AG04450 (cell line): ENCODE measurements around the gene OSBPL3. TPM values are rescaled to one million over a fixed set of nuclear protein-coding genes. Genes with fewer than 3 reads are reported as not detected.

Source experiments
- CTCF ChIA-PET: fragments of 300-600, 350-600 bp; formaldehyde crosslinking; extraction: SDS; loops from one replicate; lab custom pipeline; 2022; ENCODE audit warnings: antibody characterized with exemption, inconsistent platforms; lab: Charles Lee
- POLR2A ChIA-PET: fragments of 350-600 bp; formaldehyde crosslinking; extraction: SDS; loops from one replicate; lab custom pipeline; 2021; ENCODE audit warnings: antibody characterized with exemption, inconsistent platforms; lab: Yijun Ruan, JAX
- DNase-seq: peaks from one replicate; pipeline ENCODE4 v3.0.0-alpha.2; 2011; ENCODE audit warnings: low read depth, low spot score
- H3K27ac ChIP-seq: one replicate; pipeline ENCODE4 v1.5.1; 2012; ENCODE audit warnings: low read depth, low read length, control low read depth
- H3K27me3 ChIP-seq: one replicate; pipeline ENCODE4 v1.6.0; 2012; ENCODE audit warnings: low read length; ENCODE audit not compliant: control insufficient read depth, insufficient read depth
- H3K4me3 ChIP-seq: 2 replicates; pipeline ENCODE4 v1.5.1; 2011; ENCODE audit warnings: mild to moderate bottlenecking, low read depth, low read length, control low read depth
- H3K9me3 ChIP-seq: 2 replicates; pipeline ENCODE4 v1.5.1; 2012; ENCODE audit warnings: low read length; ENCODE audit not compliant: control insufficient read depth, insufficient read depth
- CTCF ChIP-seq: IDR thresholded peaks from 2 replicates; pipeline ENCODE4 v1.5.1; 2011; ENCODE audit warnings: low read depth, low read length, control low read depth, inconsistent platforms
- polyA plus RNA-seq: library from polyadenylated mRNA; depleted of rRNA; stranded (reverse); fragments of >200 nt; gene quantifications from 2 replicates; pipeline ENCODE4 v1.2.3, GENCODE V29; 2011

OSBPL3 gene
- polyA plus RNA-seq, 1 experiment, result 37.8 TPM

DNA sequence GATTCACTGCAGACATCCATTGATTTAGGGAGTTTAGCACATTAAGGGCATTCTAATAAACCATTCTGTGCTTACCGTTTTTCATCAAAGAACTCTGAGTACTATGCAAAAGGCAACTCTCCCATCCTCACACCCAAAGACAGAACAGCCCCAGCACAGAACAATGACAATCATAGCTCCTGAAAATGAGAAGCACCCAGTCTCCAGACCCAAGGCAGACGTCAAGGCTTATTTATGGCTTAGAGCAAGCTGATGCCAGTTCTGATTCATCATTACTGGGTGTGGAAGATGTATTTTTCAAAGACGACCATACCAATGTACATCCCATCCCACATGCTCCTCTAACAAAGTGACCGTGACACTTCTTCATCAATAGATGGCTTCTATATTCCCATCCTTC, 67.6 kb downstream of the OSBPL3 start:
- Histone ChIP-seq H3K27ac (no peak overlapping the region), H3K4me3 (no peak overlapping the region), H3K27me3 (no peaks in the 10 kb centered on the region), H3K9me3 (no peaks in the 10 kb centered on the region)
- no peak for TF ChIP-seq CTCF
- no peak for DNase-seq
- POLR2A ChIA-PET, result no interaction called here
- CTCF ChIA-PET, result interaction anchor here (1.6 to 1.7 kb wide), 2 partner anchors 181 to 186 kb away, joined by 4 to 5 read pairs; no protein-coding TSS in a partner anchor

DNA sequence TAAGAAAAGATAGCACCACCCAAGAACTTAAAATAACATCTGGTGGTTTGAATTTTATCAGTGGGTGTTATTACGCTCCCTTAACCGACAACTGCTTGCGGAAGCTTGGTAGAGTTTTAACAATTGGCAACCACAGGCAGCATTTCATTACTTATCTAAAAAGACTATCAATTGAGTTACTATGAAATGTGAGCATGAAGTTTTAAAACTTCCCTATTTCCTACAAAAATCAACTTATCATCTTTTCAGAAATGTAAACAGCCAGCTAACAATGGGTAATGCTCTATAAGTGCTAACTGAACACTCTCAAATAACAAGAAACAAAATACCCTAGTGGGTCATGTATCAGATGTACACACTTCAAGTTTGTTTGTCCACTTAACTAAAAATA, 68.8 kb downstream of the OSBPL3 start:
- no peaks in the 10 kb centered on the region for H3K9me3 ChIP-seq
- no peak overlapping the region for H3K27ac ChIP-seq
- H3K4me3 ChIP-seq, result no peak overlapping the region
- ChIA-PET CTCF (interaction anchor here (1.6 to 1.7 kb wide), 3 partner anchors 99 to 187 kb away, joined by 3 to 5 read pairs (median 4); no protein-coding TSS in a partner anchor), POLR2A (no interaction called here)
- TF ChIP-seq CTCF, result no peak
- DNase-seq, result no peak
- H3K27me3 ChIP-seq, result no peaks in the 10 kb centered on the region

DNA sequence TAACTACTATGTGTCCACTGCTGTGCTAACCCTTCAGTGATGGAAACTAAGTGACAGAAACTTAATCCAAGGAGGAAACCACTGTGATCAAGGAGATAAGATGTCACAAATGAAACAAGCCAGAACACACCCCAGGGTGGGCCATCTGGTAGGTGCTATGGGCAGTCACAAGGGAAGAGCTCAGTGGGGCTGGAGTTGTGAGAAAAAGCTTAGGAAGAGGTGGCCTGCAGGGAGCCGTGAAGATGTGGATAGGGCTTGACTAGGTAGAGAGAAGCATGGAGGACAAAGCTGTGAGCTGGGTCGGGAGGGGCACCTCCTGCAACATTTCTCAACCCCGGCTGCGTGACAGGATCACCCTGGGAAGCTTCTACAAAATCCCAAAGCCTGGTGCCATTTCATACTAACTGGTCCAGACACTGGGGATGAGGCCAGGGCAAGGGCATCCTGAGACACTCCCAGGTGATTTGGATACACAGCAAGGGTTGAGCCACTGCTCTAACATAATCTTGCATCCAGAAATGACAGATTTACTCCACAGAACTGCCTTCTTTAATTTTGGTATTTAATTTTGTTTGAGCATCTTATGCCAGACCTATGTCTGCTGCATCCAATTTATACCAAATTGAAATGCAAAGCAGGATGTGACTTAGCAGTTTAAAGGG, 69.3 kb downstream of the OSBPL3 start:
- POLR2A ChIA-PET, result no interaction called here
- no peaks in the 10 kb centered on the region for H3K9me3 ChIP-seq
- no peak overlapping the region for H3K4me3 ChIP-seq
- CTCF ChIA-PET, result interaction anchor here (1.6 kb wide), 1 partner anchor 99 kb away, joined by 3 read pairs; no protein-coding TSS in a partner anchor
- no peak for DNase-seq
- no peak overlapping the region for H3K27ac ChIP-seq
- no peak for TF ChIP-seq CTCF
- no peaks in the 10 kb centered on the region for H3K27me3 ChIP-seq

DNA sequence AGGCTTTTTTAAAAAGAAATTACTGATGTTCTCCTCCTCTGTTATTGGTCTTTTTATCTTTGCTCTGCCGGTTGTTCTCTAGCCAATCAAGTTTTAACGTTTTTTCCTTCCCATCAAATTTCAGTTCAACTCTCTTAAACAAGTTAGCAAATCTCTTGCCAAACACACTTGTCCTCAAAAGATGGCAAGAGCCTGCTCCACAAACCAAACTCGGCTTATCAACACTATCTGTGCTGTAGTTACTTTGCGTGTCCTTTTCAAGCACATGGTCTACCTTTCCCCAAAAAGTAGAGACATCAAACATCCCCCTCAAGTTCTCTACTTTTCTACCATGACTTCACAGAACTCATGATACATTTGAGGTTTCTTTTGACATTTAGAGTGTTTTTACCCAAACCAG, 71.3 kb downstream of the OSBPL3 start:
- POLR2A ChIA-PET, result no interaction called here
- TF ChIP-seq CTCF, result no peak
- Histone ChIP-seq H3K4me3 (no peak overlapping the region), H3K27me3 (no peaks in the 10 kb centered on the region), H3K9me3 (no peaks in the 10 kb centered on the region), H3K27ac (no peak overlapping the region)
- DNase-seq, result no peak
- CTCF ChIA-PET, result interaction anchor here (0.6 kb wide), 1 partner anchor 52 kb away, joined by 3 read pairs; no protein-coding TSS in a partner anchor

DNA sequence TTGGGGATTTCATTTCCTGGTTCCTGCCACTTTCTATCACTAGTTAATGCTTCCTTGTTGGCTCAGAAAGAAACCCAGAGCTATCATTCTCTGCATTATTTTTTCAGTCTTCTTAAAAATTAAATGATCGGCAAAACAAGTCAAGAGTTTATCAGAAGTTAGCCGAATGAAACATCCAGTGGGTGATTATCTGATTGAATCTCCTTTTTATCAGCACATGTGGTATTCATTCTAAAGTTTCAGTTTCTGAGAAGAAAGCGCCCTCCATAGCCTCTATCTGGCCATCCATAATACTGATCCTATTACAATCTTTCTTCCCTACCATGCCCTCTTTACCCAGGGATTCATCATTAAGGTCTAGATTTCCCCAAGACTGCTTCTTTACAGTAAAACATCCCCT, 71.8 kb downstream of the OSBPL3 start:
- CTCF ChIA-PET, result interaction anchor here (0.6 kb wide), 1 partner anchor 52 kb away, joined by 3 read pairs; no protein-coding TSS in a partner anchor
- TF ChIP-seq CTCF, result no peak
- no peaks in the 10 kb centered on the region for H3K9me3 ChIP-seq
- POLR2A ChIA-PET, result no interaction called here
- no peaks in the 10 kb centered on the region for H3K27me3 ChIP-seq
- H3K27ac ChIP-seq, result no peak overlapping the region
- no peak overlapping the region for H3K4me3 ChIP-seq
- DNase-seq, result no peak
